Body of pancreas (tissue), 4 donors: ENCODE results near the gene GRIP1. TPM values are rescaled to one million over a fixed set of nuclear protein-coding genes. Genes with fewer than 3 reads are reported as not detected.

ENCODE experiments used
- ATAC-seq: fragments of 150-250 bp; one replicate; pipeline ENCODE4 v1.9.1; 2016
- DNase-seq, 4 donors: peaks; one replicate each; pipeline ENCODE4 v3.0.0-alpha.2; 2019
- H3K27ac ChIP-seq, 4 donors: fragments of 200-600 bp; sonication (generic); 1 replicate in 3 of 4; 2 replicates in 1 of 4; pipeline versions ENCODE4 v1.5.1 to v1.6.1; 2016 to 2019; ENCODE audit warnings: mild to moderate bottlenecking in 1 of 4, mixed read lengths in 1 of 4, moderate library complexity in 1 of 4
- H3K27me3 ChIP-seq, 2 donors: fragments of 200-600 bp; sonication (generic); one replicate each; pipeline ENCODE4 v1.6.0; 2016; ENCODE audit warnings: mild to moderate bottlenecking in 1 of 2
- H3K36me3 ChIP-seq, 2 donors: fragments of 200-600 bp; sonication (generic); replicated peaks in 1 of 2; 2 replicates each; pipeline ENCODE4 v1.5.1; 2016; ENCODE audit warnings: low read depth in 2 of 2; ENCODE audit not compliant: insufficient read depth in 1 of 2
- H3K4me1 ChIP-seq: fragments of 200-600 bp; sonication (generic); one replicate; pipeline ENCODE4 v1.6.0; 2016
- H3K4me3 ChIP-seq, 2 donors: fragments of 200-600 bp; sonication (generic); 1 replicate in 1 of 2; 2 replicates in 1 of 2; pipeline ENCODE4 v1.5.1; 2016 to 2019
- H3K9me3 ChIP-seq, 3 donors: fragments of 200-600 bp; sonication (generic); 1 replicate in 2 of 3; 2 replicates in 1 of 3; pipeline ENCODE4 v1.5.1; 2016
- CTCF ChIP-seq, 7 experiments: fragments of 450-650 bp in 4 of 7; fragments of 200-600 bp in 3 of 7; sonication (generic) in 3 of 7; IDR thresholded peaks; one replicate each; pipeline ENCODE4 v1.5.1; 2016 to 2019; ENCODE audit warnings: antibody characterized with exemption in 7 of 7
- POLR2A ChIP-seq, 3 donors: fragments of 450-650 bp; IDR thresholded peaks; one replicate each; pipeline ENCODE4 v1.6.1; 2016; ENCODE audit warnings: antibody characterized with exemption in 3 of 3, mild to moderate bottlenecking in 2 of 3
- WGBS, 2 donors: methylation state at CpG; one replicate each; pipeline ENCODE4 v1.1.5; 2017; 5-methylcytosine and 5-hydroxymethylcytosine counted together
- intact Hi-C: fragments of 100-400 bp; cut with DNase I; formaldehyde crosslinking; loops from one replicate; pipeline ENCODE4 v1.15.1; 2023
- total RNA-seq, 2 donors: library from RNA; depleted of rRNA; stranded (reverse); fragments of >200 nt; gene quantifications; one replicate each; pipeline ENCODE4 v1.1.0, GENCODE V29; 2016

The GRIP1 gene
- total RNA-seq, 2 donors from 2014 or later, result 7.5 to 17.8 TPM

DNA sequence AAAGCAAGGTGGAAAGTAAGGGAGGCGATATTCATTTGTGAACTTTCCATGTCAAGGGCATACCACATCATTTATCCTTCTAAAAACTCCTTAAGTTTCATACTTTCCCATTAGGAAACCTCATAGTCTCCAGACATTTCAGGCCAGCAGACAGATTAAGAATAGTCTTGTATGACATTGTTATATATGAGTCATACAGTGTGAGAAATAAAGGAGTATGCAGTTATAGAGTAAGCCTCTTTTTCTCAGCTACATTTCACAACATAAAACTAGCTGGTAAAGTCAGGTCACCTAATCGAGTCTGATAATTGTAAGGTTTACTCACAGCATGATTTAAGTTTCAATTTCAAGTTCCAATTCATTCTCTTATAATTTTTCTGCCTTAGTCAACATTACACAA is 164.3 kb downstream of the GRIP1 start:
- intact Hi-C loops, result no loop called here
- no peak for ATAC-seq
- H3K4me1 ChIP-seq, result no peaks in the 10 kb centered on the region
- H3K36me3 ChIP-seq, result no peaks in the 10 kb centered on the region
- H3K27ac ChIP-seq, result no peak overlapping the region
- TF ChIP-seq POLR2A (IDR thresholded peaks at IDR 0.05) (no peak), CTCF (IDR thresholded peaks at IDR 0.05) (no peak)
- H3K4me3 ChIP-seq, result no peak overlapping the region
- 63 to 83% methylated on average over 2 of the region's 2 CpGs for WGBS, 2 donors
- H3K27me3 ChIP-seq, result no peaks in the 10 kb centered on the region
- DNase-seq, result no peak
- no peaks in the 10 kb centered on the region for H3K9me3 ChIP-seq

- Histone ChIP-seq H3K36me3 (no peaks in the 10 kb centered on the region), H3K27ac (no peak overlapping the region), H3K4me1 (no peaks in the 10 kb centered on the region), H3K27me3 (no peaks in the 10 kb centered on the region), H3K4me3 (no peak overlapping the region), H3K9me3 (no peaks in the 10 kb centered on the region)
- intact Hi-C loops, result no loop called here
- 72 to 79% methylated on average over 2 of the region's 2 CpGs for WGBS, 2 donors
- TF ChIP-seq POLR2A (IDR thresholded peaks at IDR 0.05) (no peak), CTCF (IDR thresholded peaks at IDR 0.05) (no peak)
- DNase-seq (no peak), ATAC-seq (no peak)
Observed at GRCh38 chr12:66508025-66508424, 170.9 kb downstream of the GRIP1 start.

- no peak for ATAC-seq
- Histone ChIP-seq H3K4me1 (no peaks in the 10 kb centered on the region), H3K27me3 (no peaks in the 10 kb centered on the region), H3K9me3 (no peaks in the 10 kb centered on the region), H3K27ac (no peak overlapping the region), H3K36me3 (no peaks in the 10 kb centered on the region), H3K4me3 (no peak overlapping the region)
- intact Hi-C loops, result no loop called here
- TF ChIP-seq POLR2A (IDR thresholded peaks at IDR 0.05) (no peak), CTCF (IDR thresholded peaks at IDR 0.05) (no peak)
- 100% methylated on average over 1 of the region's 1 CpG for WGBS, 2 donors
- DNase-seq, result no peak
Observed at GRCh38 chr12:66503746-66504145, 175.1 kb downstream of the GRIP1 start.

DNA sequence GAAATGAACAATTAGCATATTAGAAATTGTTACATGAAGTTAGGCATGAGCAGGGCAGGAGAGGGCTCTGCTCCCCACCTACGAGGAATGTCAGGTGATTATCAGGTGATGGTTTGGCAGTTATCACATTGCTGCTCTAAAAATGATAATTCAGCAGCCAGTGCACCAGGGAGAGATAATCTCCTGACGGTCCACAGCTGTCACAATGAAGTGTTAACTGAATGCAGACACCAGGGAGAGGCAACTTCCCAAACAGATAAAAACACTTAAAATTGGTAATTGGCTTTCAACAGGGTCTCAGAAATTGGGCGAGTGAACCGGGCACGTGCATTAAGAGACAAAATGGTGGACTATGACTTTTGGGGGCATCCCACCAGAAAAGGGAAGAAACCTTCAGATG is 176.0 kb downstream of the GRIP1 start:
- DNase-seq, result no peak
- Histone ChIP-seq H3K36me3 (no peaks in the 10 kb centered on the region), H3K27ac (no peak overlapping the region), H3K9me3 (no peaks in the 10 kb centered on the region), H3K4me1 (no peaks in the 10 kb centered on the region), H3K27me3 (no peaks in the 10 kb centered on the region), H3K4me3 (no peak overlapping the region)
- no peak for ATAC-seq
- 62 to 64% methylated on average over 5 of the region's 5 CpGs for WGBS, 2 donors
- intact Hi-C loops, result no loop called here
- no peak for TF ChIP-seq POLR2A (IDR thresholded peaks at IDR 0.05)
- no peak for TF ChIP-seq CTCF (IDR thresholded peaks at IDR 0.05)

DNA sequence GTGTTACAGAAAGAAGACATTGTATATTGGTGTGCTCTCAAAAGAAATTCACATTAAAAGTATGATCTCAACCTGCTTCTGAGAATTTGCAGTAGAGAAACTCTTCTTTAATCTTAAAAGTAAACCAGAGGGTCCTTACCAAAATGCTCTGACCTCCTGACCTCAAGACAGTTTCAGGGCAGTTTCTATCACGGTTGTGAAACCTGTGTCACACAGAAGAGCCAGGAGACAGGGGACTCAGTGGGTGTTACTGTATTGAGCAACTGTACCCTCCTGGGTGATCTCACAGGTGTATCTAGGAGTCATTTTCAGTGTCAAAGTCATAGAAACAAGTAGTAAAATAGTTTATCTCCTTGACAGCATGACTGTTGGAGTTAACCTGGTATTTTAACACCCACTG is 178.0 kb downstream of the GRIP1 start:
- no peaks in the 10 kb centered on the region for H3K27me3 ChIP-seq
- H3K36me3 ChIP-seq, result no peaks in the 10 kb centered on the region
- intact Hi-C loops, result no loop called here
- no peaks in the 10 kb centered on the region for H3K9me3 ChIP-seq
- WGBS, 2 donors, result 61 to 75% methylated on average over 1 of the region's 1 CpG
- DNase-seq (no peak), ATAC-seq (no peak)
- no peak overlapping the region for H3K4me3 ChIP-seq
- TF ChIP-seq POLR2A (IDR thresholded peaks at IDR 0.05) (no peak), CTCF (IDR thresholded peaks at IDR 0.05) (no peak)
- no peaks in the 10 kb centered on the region for H3K4me1 ChIP-seq
- no peak overlapping the region for H3K27ac ChIP-seq
